HG03103 (cell line): ENCODE measurements around the gene SNCA.

Source experiments
- ATAC-seq: cut with Tn5 transposase; IDR thresholded peaks from one replicate; pipeline ENCODE4 v1.9.1; 2021; ENCODE audit warnings: low read depth; ENCODE audit not compliant: unreplicated experiment

The SNCA gene

GRCh38 chr4:89820010-89820409 is 17.0 kb downstream of the SNCA start:
- no peak for ATAC-seq

DNA sequence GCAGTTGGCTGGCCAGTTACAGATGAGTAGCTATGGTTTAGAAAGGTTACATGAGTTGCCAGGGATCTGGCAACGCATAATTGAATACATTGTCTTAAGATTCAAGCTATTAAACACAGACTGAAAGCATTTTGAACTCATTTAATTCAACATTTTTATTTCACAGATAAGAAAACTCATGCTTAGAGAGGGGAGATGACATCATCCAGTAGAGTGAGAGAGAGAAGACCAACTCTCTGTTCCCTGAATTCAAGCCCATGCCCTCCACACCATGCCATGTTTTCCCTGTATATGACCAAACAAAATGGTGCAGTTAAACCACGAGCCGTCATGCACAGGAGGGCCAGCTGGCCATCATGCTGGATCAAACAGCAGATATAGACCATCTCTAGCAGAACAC is 22.6 kb downstream of the SNCA start:
- no peak for ATAC-seq

DNA sequence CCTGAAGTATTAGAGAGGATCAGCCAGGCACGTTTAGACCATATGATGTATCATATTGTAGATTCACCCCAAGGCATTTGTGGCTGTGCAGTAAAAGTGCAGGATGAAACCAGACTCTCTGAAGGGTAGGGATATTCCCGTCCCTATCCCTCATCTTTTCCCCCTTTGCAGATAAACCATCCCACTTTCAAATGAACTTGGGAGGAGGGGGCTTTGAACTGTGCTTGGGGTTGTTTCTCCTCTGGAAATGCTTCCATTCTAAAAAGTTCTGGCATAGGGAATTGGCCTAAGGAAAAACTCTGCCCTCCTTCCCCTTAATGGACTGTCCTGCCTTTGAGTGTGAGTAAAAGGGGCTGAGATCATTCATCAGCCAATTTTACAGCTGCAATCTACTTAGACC is 23.8 kb downstream of the SNCA start:
- ATAC-seq = no peak

GRCh38 chr4:89807441-89808140 is 29.4 kb downstream of the SNCA start:
- ATAC-seq = no peak

GRCh38 chr4:89805297-89805696 is 31.7 kb downstream of the SNCA start:
- ATAC-seq = no peak

GRCh38 chr4:89803915-89804314 is 33.0 kb downstream of the SNCA start:
- no peak for ATAC-seq

DNA sequence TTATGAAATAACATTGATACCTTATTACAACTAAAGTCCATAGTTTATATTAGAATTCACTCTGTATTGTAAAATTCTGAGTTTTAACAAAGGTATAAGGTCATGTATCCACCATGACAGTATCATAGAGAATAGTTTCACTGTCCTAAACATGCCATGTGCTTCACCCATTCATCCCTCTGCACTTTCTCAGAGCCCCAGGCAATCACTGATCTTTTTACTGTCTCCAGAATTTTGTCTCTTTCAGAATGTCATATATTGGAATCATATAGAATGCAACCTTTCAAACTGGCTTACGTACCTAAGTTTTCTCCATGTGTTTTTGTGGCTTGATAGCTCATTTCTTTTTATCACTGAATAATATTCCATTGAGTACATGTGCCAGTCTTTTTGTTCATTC is 33.9 kb downstream of the SNCA start:
- no peak for ATAC-seq

GRCh38 chr4:89800527-89801103 is 36.3 kb downstream of the SNCA start:
- ATAC-seq = no peak

- ATAC-seq = no peak
These were observed 36.9 kb downstream of the SNCA start for GRCh38 chr4:89800012-89800516.

DNA sequence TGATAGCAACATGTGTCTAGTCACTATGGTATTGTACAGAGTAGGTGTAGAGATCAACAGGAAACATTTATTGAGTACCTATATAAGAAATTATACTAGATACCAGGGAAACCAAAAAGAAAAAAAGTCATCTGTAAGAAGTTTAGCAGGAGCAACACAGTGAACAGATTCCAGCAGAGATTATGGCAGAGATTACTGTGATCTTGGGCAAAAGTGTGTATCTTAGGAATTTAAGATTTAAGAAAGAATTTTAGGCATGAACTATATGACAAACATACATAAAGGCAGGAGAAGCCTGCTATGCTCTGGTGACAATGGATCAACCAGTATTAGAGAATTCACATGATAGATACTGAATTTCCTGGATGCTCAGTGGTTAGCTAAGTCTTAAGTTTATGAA is 37.9 kb downstream of the SNCA start:
- no peak for ATAC-seq

DNA sequence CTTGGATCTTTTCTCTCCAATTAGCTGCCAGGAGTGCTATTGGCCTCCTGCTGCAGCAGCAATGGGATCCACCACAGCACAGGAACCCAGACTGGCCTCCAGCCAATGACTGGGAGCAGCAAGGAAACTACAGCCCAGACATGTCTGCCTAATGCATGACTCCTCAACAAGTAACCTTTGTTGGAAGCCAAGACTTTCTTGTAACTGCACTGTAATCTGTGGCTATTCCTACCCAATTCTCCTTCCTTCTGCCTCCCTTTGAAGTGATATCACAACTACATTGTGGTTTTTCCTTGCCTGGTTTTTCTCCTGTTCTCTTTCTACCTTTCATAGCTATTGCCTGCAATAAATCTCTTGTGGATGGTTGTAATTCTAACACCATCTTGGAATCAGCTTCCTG is 39.8 kb downstream of the SNCA start:
- no peak for ATAC-seq

DNA sequence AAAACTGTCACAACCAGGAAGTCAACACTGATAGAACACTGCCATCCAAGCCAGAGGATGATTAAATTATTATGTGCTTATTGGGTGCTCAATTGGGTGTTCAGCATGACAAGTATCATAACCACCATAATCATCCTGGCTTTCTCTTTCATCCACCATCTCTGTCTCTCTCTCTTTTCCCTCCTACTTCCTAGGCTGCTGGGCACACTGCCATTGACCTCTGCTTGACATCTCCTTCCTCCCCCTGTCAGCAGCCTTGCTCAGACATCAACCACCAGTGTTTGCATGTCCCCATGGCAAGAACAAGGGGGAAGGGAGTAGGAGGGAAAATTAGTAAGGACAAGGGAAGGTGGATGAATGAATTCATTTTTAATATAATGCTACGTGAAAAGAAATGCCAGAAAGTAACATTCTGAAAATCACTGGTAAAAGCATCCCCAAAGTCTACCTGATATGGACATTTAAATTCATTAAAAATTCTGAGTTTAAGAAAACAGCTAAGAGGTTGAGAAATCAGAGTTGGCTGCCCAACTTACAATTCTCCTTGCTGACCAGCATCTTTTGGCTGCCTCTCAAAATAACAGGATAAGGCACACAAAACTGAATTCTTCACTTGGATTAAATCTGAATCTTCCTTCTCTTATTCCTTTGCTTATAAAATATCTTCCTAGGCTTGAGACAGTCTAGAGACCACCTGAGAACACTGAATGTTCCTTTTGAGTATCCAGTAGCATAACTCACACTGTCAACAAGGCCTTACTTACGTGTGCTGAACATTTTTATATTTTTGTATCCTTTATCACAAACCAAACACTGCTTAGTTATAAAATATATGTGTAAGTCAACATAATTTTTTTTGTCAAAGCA is 48.5 kb downstream of the SNCA start:
- no peak for ATAC-seq

DNA sequence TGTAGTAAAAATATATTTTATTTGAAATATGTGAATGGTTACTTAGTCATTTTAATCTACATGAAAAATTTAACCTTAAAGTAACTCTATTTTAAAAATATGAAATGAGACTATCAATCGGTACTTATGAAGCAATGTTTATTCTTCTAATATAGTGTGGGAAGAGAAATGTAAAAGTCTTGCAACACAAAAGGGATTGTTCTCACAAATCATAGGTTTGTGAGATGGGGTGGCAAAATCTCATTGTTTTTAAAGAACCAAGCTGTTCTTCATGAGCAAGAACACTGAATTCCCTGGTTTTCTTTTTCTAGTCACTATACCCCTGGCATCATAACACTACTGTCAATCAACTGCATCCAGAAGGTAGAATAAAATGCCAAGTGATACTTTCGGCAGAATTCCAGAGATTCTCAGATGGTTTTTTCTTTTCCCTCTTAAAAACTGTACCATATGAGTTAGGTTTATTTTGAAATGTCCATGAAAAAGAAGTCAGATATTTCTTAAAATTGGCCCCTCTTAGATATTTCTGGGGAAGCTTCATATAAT is 52.2 kb downstream of the SNCA start:
- no peak for ATAC-seq

GRCh38 chr4:89781321-89781720 is 55.6 kb downstream of the SNCA start:
- ATAC-seq = no peak

GRCh38 chr4:89773805-89774204 is 63.2 kb downstream of the SNCA start:
- no peak for ATAC-seq

DNA sequence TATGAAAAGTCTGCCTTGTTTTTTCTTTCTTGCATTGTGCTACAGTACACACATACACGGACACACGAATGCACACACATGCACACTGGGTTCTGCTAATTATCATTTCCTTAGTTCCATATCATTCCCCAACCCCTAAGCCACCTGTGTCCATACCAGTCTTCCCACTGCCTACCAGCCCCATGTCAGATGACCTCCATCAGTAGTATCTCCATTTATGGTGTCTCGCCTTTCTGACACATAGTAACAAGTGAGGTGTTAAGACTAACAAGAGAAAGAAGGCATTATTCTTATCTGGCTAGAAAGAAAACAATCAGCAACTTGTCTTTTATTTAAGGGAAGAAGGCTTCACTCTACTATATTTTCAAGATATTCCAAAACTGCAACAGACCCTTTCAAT is 67.1 kb downstream of the SNCA start:
- ATAC-seq = no peak

DNA sequence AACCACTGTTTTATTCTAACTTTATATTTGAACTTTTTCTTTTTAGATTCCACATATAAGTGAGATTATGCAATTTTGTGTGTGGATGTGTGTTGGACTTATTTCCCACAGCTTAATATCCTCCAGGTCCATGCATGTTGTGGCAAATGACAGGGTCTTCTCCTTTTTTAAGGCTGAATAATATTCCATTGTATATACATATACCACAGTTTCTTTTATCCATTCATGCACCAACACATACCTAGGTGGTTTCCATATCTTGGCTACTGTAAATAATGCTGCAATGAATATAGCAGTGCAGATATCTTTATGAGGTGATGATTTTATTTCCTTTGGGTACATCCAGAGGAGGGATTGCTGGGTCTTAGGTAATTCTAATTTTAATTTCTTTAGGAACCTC is 69.0 kb downstream of the SNCA start:
- ATAC-seq = no peak

- ATAC-seq = no peak
These were observed 71.0 kb downstream of the SNCA start for GRCh38 chr4:89765966-89766365.

GRCh38 chr4:89765528-89765927 is 71.4 kb downstream of the SNCA start:
- no peak for ATAC-seq

GRCh38 chr4:89762311-89762710 is 74.7 kb downstream of the SNCA start:
- no peak for ATAC-seq

DNA sequence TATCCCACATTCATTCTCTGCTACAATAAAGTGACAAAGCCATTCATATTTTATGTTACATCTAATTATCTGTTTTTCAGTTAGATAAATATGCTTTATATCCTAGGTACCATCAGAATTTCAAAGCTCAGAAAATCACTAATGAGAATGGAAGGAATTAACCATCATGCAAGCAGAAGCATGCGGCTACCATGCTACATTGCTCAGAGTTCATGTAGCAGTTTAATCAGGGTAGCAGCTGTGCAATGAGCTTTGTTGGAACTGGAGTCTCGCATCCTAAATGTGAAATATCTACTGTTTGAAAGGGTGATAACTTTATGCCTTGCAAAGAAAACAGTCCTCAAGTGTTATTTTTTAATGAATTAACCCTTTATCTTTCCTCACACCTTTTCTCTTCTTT is 77.5 kb downstream of the SNCA start:
- ATAC-seq = no peak
